A673 (cell line): ENCODE measurements around the gene C11orf52. TPM values are rescaled to one million over a fixed set of nuclear protein-coding genes. Genes with fewer than 3 reads are reported as not detected.

ENCODE experiments used
- BruUV-seq: library from RNA; stranded (reverse); fragments of 400-500 nt; replicated peaks from 2 replicates; lab custom pipeline; 2021; lab: Mats Ljungman, UMichigan
- CTCF ChIA-PET: fragments of 300-600 bp; sonication (Branson Sonifier 250); formaldehyde crosslinking; loops from one replicate; lab custom pipeline; 2022; ENCODE audit warnings: antibody characterized with exemption; lab: Charles Lee
- POLR2A ChIA-PET: fragments of 300-600 bp; sonication (Branson Sonifier 250); formaldehyde crosslinking; loops from one replicate; lab custom pipeline; 2022; ENCODE audit warnings: antibody characterized with exemption; ENCODE audit not compliant: low non-redundant PET; lab: Charles Lee
- DNase-seq: peaks from one replicate; pipeline ENCODE4 v3.0.0-alpha.2; 2015; ENCODE audit warnings: low spot score
- H3K27ac ChIP-seq: fragments of 200-600 bp; sonication (generic); 2 replicates; pipeline ENCODE4 v1.5.1; 2016; ENCODE audit warnings: mixed run types, low read depth, mild to moderate bottlenecking, mixed read lengths, antibody characterized with exemption, low read length; ENCODE audit not compliant: poor library complexity, severe bottlenecking
- H3K27me3 ChIP-seq: fragments of 200-600 bp; sonication (generic); replicated peaks from 2 replicates; pipeline ENCODE4 v1.6.1; 2017; ENCODE audit warnings: mixed run types, low read depth, mild to moderate bottlenecking, mixed read lengths, antibody characterized with exemption, low read length; ENCODE audit not compliant: insufficient read depth, poor library complexity
- H3K36me3 ChIP-seq: fragments of 200-600 bp; sonication (generic); 2 replicates; pipeline ENCODE4 v1.6.1; 2016; ENCODE audit warnings: mixed run types, mild to moderate bottlenecking, mixed read lengths, antibody characterized with exemption, low read length; ENCODE audit not compliant: insufficient read depth, poor library complexity, severe bottlenecking
- H3K4me1 ChIP-seq: fragments of 200-600 bp; sonication (generic); 2 replicates; pipeline ENCODE4 v1.6.1; 2017; ENCODE audit warnings: mixed run types, mild to moderate bottlenecking, mixed read lengths, antibody characterized with exemption, low read length; ENCODE audit not compliant: insufficient read depth, poor library complexity, severe bottlenecking
- H3K4me3 ChIP-seq: fragments of 200-600 bp; sonication (generic); 2 replicates; pipeline ENCODE4 v1.5.1; 2016; ENCODE audit warnings: low read depth, mixed run types, mild to moderate bottlenecking, mixed read lengths, low read length; ENCODE audit not compliant: poor library complexity, severe bottlenecking
- H3K9me3 ChIP-seq: fragments of 200-600 bp; sonication (generic); 2 replicates; pipeline ENCODE4 v1.6.1; 2016; ENCODE audit warnings: mixed run types, low read depth, mild to moderate bottlenecking, mixed read lengths, antibody characterized with exemption, low read length; ENCODE audit not compliant: poor library complexity, severe bottlenecking
- EZH2 ChIP-seq: fragments of 200-600 bp; sonication (generic); IDR thresholded peaks from 2 replicates; pipeline ENCODE4 v1.6.1; 2017; ENCODE audit warnings: borderline replicate concordance, low read depth, mild to moderate bottlenecking, mixed read lengths, antibody characterized with exemption, low read length; ENCODE audit not compliant: poor library complexity, severe bottlenecking
- intact Hi-C: fragments of 100-400 bp; cut with micrococcal nuclease; formaldehyde crosslinking; loops from one replicate; pipeline ENCODE4 v1.10.0; 2022; ENCODE audit not compliant: unreplicated experiment
- total RNA-seq: library from RNA; stranded (reverse); gene quantifications from 2 replicates; pipeline ENCODE4 v1.2.3, GENCODE V29; 2021
- TF ChIP-seq, protein P1 (sequence below): fragments of 300-800, 200-600 bp; sonication (generic); conservative IDR thresholded peaks from 2 replicates; pipeline ENCODE4 v1.5.1; 2017; ENCODE audit warnings: low read depth, mild to moderate bottlenecking, antibody characterized with exemption, low read length, moderate library complexity, mixed read lengths

The C11orf52 gene
- total RNA-seq, 1 experiment from 2014 or later = 1.4 TPM

DNA sequence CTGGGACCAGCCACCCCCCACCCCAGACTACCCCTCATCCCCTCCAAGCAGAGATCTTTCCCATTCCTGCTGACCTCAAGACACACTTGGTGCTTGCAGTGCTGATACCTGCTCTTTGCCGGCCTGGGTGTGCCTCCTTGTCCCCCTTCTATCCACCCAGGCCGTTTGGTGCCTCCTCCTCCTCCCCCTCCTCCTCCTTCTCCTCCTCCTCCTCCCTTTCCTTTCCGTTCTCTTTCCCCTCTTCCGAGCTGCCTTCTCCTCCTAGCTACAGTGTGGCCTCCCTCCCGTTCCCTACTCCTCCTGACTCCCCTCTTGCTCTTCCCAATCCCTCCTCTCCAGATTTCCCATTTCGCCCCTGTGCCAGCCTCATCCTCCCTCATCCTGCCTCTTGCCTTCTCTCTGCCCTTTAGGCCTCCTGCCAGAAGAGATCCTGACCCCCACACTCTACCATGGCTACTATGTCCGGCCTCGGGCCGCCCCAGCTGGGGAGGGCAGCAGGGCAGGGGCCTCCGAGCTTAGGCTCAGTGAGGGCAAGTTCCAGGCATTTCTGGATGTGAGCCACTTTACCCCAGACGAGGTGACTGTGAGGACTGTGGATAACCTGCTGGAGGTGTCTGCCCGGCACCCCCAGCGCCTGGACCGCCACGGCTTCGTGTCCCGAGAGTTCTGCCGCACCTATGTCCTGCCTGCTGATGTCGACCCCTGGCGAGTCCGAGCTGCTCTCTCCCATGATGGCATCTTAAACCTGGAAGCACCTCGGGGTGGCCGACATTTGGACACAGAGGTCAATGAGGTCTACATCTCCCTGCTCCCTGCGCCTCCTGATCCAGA, 5.5 kb upstream of the C11orf52 start:
- no peaks in the 10 kb centered on the region for H3K36me3 ChIP-seq
- no peak for TF ChIP-seq EZH2
- TF ChIP-seq, protein P1, sequence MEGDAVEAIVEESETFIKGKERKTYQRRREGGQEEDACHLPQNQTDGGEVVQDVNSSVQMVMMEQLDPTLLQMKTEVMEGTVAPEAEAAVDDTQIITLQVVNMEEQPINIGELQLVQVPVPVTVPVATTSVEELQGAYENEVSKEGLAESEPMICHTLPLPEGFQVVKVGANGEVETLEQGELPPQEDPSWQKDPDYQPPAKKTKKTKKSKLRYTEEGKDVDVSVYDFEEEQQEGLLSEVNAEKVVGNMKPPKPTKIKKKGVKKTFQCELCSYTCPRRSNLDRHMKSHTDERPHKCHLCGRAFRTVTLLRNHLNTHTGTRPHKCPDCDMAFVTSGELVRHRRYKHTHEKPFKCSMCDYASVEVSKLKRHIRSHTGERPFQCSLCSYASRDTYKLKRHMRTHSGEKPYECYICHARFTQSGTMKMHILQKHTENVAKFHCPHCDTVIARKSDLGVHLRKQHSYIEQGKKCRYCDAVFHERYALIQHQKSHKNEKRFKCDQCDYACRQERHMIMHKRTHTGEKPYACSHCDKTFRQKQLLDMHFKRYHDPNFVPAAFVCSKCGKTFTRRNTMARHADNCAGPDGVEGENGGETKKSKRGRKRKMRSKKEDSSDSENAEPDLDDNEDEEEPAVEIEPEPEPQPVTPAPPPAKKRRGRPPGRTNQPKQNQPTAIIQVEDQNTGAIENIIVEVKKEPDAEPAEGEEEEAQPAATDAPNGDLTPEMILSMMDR = no peak
- DNase-seq = no peak
- no peak overlapping the region for H3K27ac ChIP-seq
- no peak overlapping the region for H3K4me3 ChIP-seq
- H3K9me3 ChIP-seq = no peaks in the 10 kb centered on the region
- ChIA-PET CTCF (no interaction called here), POLR2A (no interaction called here)
- no peaks in the 10 kb centered on the region for H3K27me3 ChIP-seq
- no TSS peak for BruUV-seq
- H3K4me1 ChIP-seq = peaks cover 9% of the 10 kb centered on the region
- intact Hi-C loops = no loop called here

DNA sequence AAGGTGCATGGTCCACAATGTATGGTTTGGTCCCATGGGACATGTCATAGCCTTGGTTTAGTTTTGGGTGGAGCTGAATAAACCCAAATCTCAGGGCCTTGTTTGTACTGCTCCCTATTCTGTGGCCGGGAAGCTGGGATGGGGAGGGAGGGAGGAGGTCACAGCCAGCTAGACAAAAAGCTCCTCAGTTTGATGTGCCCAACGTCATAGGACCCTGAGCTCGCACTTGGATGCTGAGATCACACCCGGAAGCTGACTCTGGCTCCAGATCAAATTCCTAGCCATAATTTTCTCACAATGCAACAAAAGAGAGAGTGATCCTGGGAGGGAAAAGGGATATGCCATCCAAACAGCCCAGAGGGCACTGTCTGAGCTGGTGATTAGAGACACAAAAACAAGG, 4.7 kb upstream of the C11orf52 start:
- POLR2A ChIA-PET = no interaction called here
- BruUV-seq = no TSS peak
- H3K27ac ChIP-seq = no peak overlapping the region
- H3K4me3 ChIP-seq = no peak overlapping the region
- no peaks in the 10 kb centered on the region for H3K27me3 ChIP-seq
- peaks cover 16% of the 10 kb centered on the region for H3K4me1 ChIP-seq
- CTCF ChIA-PET = interaction anchor here (0.6 kb wide), 1 partner anchor 83 kb away, joined by 3 read pairs; no protein-coding TSS in a partner anchor
- intact Hi-C loops = no loop called here
- no peaks in the 10 kb centered on the region for H3K36me3 ChIP-seq
- DNase-seq = peak; percentile 68
- TF ChIP-seq, protein P1 = no peak
- no peak for TF ChIP-seq EZH2
- no peaks in the 10 kb centered on the region for H3K9me3 ChIP-seq

DNA sequence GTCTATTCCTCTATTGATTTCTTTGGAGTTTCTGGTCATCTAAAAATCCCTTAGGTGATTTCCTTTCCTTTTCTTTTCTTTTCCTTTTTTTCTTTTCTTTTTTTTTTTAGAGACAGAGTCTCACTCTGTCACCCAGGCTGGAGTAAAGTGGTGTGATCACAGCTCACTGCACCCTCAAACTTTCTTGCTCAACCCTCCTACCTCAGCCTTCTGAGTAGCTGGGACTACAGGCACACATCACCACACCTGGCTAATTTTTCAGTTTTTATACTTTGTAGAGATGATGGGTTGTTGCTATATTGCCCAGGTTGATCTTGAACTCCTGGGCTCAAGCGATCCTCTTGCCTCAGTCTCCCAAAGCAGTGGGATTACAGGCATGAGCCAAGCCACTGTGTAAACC, 1.9 kb upstream of the C11orf52 start:
- no peak for DNase-seq
- no TSS peak for BruUV-seq
- Histone ChIP-seq H3K27ac (no peak overlapping the region), H3K36me3 (no peaks in the 10 kb centered on the region), H3K4me1 (peaks cover 25% of the 10 kb centered on the region), H3K27me3 (no peaks in the 10 kb centered on the region), H3K4me3 (no peak overlapping the region), H3K9me3 (no peaks in the 10 kb centered on the region)
- POLR2A ChIA-PET = no interaction called here
- CTCF ChIA-PET = no interaction called here
- intact Hi-C loops = no loop called here
- TF ChIP-seq, protein P1 = no peak
- no peak for TF ChIP-seq EZH2
